HepG2 (cell line): ENCODE data around the gene LIPT2. TPM values are rescaled to one million over a fixed set of nuclear protein-coding genes. Genes with fewer than 3 reads are reported as not detected.

Experiments
- AGO2 ChIP-seq: fragments of 200-400 bp; formaldehyde crosslinking; optimal IDR thresholded peaks from 2 replicates; pipeline ENCODE3; 2017; ENCODE audit warnings: mild to moderate bottlenecking, low read depth, low read length, moderate library complexity
- GABPA ChIP-seq, 2 experiments: IDR thresholded peaks; 2 replicates each; pipeline ENCODE4 v1.6.1; 2011 to 2016; ENCODE audit warnings: low read depth in 2 of 2, low read length in 1 of 2, missing biosample characterization in 1 of 2, missing genetic modification characterization in 1 of 2
- KLF6 ChIP-seq: IDR thresholded peaks from 2 replicates; pipeline ENCODE4 v1.8.0; 2016; ENCODE audit warnings: missing biosample characterization, missing genetic modification reagents
- NFKBIZ ChIP-seq: IDR thresholded peaks from 2 replicates; pipeline ENCODE4 v1.6.1; 2018; ENCODE audit warnings: missing genetic modification reagents, missing compliant biosample characterization
- RFXAP ChIP-seq: sonication (generic); formaldehyde crosslinking; IDR thresholded peaks from 2 replicates; pipeline ENCODE4 v1.4.0; 2020; ENCODE audit warnings: missing genetic modification reagents, borderline replicate concordance
- SOX6 ChIP-seq, 2 experiments: fragments of 450-650 bp in 1 of 2; sonication (generic) in 1 of 2; formaldehyde crosslinking in 1 of 2; IDR thresholded peaks; 2 replicates each; pipeline versions ENCODE4 v1.4.0 to v1.6.1; 2017 to 2020; ENCODE audit warnings: antibody characterized with exemption in 1 of 2, mild to moderate bottlenecking in 1 of 2, missing genetic modification reagents in 1 of 2
- ZNF205 ChIP-seq: IDR thresholded peaks from 2 replicates; pipeline ENCODE4 v1.6.1; 2018; ENCODE audit warnings: missing biosample characterization, missing genetic modification reagents
- ZNF333 ChIP-seq: sonication (generic); formaldehyde crosslinking; IDR thresholded peaks from 2 replicates; pipeline ENCODE4 v1.4.0; 2020; ENCODE audit warnings: mild to moderate bottlenecking, missing genetic modification reagents, borderline replicate concordance
- ZNF33A ChIP-seq: sonication (generic); formaldehyde crosslinking; IDR thresholded peaks from 2 replicates; pipeline ENCODE4 v1.5.1; 2020; ENCODE audit warnings: missing genetic modification reagents, mild to moderate bottlenecking, moderate library complexity, borderline replicate concordance
- ZNF33B ChIP-seq: sonication (generic); formaldehyde crosslinking; IDR thresholded peaks from 2 replicates; pipeline ENCODE4 v1.5.1; 2020; ENCODE audit warnings: mild to moderate bottlenecking, missing genetic modification reagents
- ZNF678 ChIP-seq: sonication (generic); formaldehyde crosslinking; IDR thresholded peaks from 2 replicates; pipeline ENCODE4 v1.4.0; 2020; ENCODE audit warnings: mild to moderate bottlenecking, missing genetic modification reagents
- ZNF724P ChIP-seq: sonication (generic); formaldehyde crosslinking; IDR thresholded peaks from 2 replicates; pipeline ENCODE4 v1.8.0; 2022; ENCODE audit warnings: missing genetic modification reagents, borderline replicate concordance
- polyA plus RNA-seq, 8 experiments: library from polyadenylated mRNA; depleted of rRNA in 3 of 8; stranded (reverse) in 7 of 8; unstranded in 1 of 8; fragments of >200 nt; fragmentation: Illumina TruSeq in 4 of 8; extraction: Trizol in 4 of 8; gene quantifications; 2 replicates each; pipeline versions ENCODE4 v1.2.1 to v1.2.3, GENCODE V29; 2011 to 2016; ENCODE audit warnings: low read depth in 4 of 8, missing spikeins in 1 of 8, mixed read lengths in 1 of 8; ENCODE audit not compliant: insufficient read depth in 1 of 8
- total RNA-seq, 5 experiments: library from RNA; depleted of rRNA; stranded (reverse); fragments of >200 nt; fragmentation: Illumina TruSeq; extraction: Trizol; gene quantifications; 2 replicates each; pipeline ENCODE4 v1.2.3, GENCODE V29; 2016; ENCODE audit warnings: low read depth in 1 of 5
- TF ChIP-seq, protein P1 (sequence below), 2 experiments: fragments of 450-650 bp in 1 of 2; sonication (generic) in 1 of 2; formaldehyde crosslinking in 1 of 2; IDR thresholded peaks; 2 replicates each; pipeline versions ENCODE4 v1.6.1 to v1.8.0; 2016 to 2022; ENCODE audit warnings: antibody characterized with exemption in 1 of 2, mild to moderate bottlenecking in 1 of 2, missing genetic modification reagents in 1 of 2
- TF ChIP-seq, protein P2 (sequence below): IDR thresholded peaks from 2 replicates; pipeline ENCODE4 v1.6.1; 2016; ENCODE audit warnings: mild to moderate bottlenecking, missing biosample characterization, missing genetic modification reagents

LIPT2 gene
- total and polyA plus RNA-seq, 2 of the 13 experiments (the other 11 are each of a cell fraction or from before 2014, with no cell fraction given): 3.0 to 5.6 TPM

- TF ChIP-seq, protein P1, sequence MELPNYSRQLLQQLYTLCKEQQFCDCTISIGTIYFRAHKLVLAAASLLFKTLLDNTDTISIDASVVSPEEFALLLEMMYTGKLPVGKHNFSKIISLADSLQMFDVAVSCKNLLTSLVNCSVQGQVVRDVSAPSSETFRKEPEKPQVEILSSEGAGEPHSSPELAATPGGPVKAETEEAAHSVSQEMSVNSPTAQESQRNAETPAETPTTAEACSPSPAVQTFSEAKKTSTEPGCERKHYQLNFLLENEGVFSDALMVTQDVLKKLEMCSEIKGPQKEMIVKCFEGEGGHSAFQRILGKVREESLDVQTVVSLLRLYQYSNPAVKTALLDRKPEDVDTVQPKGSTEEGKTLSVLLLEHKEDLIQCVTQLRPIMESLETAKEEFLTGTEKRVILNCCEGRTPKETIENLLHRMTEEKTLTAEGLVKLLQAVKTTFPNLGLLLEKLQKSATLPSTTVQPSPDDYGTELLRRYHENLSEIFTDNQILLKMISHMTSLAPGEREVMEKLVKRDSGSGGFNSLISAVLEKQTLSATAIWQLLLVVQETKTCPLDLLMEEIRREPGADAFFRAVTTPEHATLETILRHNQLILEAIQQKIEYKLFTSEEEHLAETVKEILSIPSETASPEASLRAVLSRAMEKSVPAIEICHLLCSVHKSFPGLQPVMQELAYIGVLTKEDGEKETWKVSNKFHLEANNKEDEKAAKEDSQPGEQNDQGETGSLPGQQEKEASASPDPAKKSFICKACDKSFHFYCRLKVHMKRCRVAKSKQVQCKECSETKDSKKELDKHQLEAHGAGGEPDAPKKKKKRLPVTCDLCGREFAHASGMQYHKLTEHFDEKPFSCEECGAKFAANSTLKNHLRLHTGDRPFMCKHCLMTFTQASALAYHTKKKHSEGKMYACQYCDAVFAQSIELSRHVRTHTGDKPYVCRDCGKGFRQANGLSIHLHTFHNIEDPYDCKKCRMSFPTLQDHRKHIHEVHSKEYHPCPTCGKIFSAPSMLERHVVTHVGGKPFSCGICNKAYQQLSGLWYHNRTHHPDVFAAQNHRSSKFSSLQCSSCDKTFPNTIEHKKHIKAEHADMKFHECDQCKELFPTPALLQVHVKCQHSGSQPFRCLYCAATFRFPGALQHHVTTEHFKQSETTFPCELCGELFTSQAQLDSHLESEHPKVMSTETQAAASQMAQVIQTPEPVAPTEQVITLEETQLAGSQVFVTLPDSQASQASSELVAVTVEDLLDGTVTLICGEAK (IDR thresholded peaks at IDR 0.05): no peak
- TF ChIP-seq, protein P1 (CRISPR knock-in tag; IDR thresholded peaks at IDR 0.05): peak; percentile 82; the same call in 1 of the 2 replicates
- TF ChIP-seq ZNF205 (CRISPR knock-in tag) (0 out of 2 replicates have a peak, but pooled peaks have one; percentile 59), ZNF724P (peak; percentile 96), GABPA (IDR thresholded peaks at IDR 0.05; ENCODE audit: low read depth, low read length) (no peak), GABPA (CRISPR knock-in tag; IDR thresholded peaks at IDR 0.05; ENCODE audit: low read depth) (no peak), ZNF33A (CRISPR knock-in tag) (no peak), NFKBIZ (CRISPR knock-in tag) (no peak), AGO2 (peak; percentile 94), ZNF333 (CRISPR knock-in tag) (peak; percentile 95; the same call in 1 of the 2 replicates), RFXAP (CRISPR knock-in tag) (peak; percentile 75; the same call in 1 of the 2 replicates), SOX6 (IDR thresholded peaks at IDR 0.05) (no peak), SOX6 (CRISPR knock-in tag; IDR thresholded peaks at IDR 0.05) (peak; percentile 51; the same call in 1 of the 2 replicates), ZNF33B (CRISPR knock-in tag) (peak; percentile 80; the same call in 1 of the 2 replicates), ZNF678 (CRISPR knock-in tag) (0 out of 2 replicates have a peak, but pooled peaks have one; percentile 33), KLF6 (0 out of 2 replicates have a peak, but pooled peaks have one; percentile 67)
- TF ChIP-seq, protein P2, sequence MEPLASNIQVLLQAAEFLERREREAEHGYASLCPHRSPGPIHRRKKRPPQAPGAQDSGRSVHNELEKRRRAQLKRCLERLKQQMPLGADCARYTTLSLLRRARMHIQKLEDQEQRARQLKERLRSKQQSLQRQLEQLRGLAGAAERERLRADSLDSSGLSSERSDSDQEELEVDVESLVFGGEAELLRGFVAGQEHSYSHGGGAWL (CRISPR knock-in tag): peak; percentile 55; the same call in 1 of the 2 replicates
Measured at GRCh38 chr11:74492974-74493790, at the start of gene LIPT2 (continued).
